NOMO-1 treated with dmso at 0.1 percent for 144 hours (cell line): ENCODE results near the gene MYO9B.

Experiments used
- DNase-seq: peaks from one replicate; lab custom pipeline; 2025; ENCODE audit not compliant: unreplicated experiment; lab: John Stamatoyannopoulos, UW

Gene MYO9B

DNA sequence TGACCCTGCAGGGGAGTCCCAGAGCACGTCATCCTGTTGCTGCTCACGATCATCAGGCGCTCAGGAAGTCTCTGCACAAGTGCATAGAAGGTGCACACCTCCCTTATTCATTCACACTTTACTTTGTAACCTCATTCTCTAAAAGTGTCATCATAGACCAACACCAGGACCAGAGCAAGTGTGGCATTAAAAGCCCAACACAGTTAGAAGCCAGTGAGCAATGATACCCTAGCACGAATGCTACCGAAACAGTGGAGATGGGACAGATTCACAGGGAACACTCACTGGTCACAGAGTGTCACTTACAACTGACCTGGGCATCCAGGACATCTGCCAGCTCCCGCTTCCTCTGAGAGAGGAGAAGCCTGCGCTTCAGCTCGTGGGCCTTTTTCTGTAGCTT is 17.3 kb upstream of the MYO9B start:
- DNase-seq, result no peak

DNA sequence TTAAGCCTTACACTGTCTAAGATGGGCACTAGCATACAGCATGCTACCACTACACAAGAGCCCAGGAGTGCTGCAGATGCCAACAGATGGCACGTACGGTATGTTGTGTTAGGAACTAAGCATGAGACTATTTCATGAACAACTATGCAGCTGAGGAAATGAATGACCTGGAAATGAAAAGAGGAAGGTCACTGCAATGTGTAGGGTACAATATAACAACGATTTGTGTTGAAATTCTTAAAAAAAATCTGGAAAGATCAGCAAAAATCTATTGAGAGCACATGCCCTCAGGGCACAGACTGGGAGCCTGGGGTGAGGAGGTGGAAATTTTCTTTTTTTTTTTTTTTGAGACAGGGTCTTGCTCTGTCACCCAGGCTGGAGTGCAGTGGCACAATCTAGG is 14.8 kb upstream of the MYO9B start:
- DNase-seq, result no peak

- DNase-seq, result no peak
Observed at GRCh38 chr19:17061205-17061604, 14.4 kb upstream of the MYO9B start.

- DNase-seq, result no peak
Observed at GRCh38 chr19:17061691-17062090, 13.9 kb upstream of the MYO9B start.

DNA sequence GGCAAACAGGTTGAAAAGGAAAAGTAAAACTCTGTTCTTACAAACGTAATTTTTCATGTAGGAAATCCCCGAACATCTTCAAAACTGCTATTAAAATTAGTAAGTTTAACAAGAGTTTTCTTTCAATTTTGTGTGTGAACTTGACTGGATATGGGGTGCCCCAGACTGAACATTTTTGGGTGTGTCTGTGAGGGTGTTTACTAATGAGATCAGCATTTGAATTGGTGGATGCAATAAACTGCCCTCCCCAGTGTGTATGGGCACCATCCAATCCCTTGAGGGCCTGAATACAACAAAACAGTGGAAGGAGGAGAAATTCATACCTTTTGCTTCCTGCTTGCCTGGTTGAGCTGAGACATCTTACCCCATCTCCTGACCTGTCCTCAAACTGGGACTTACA is 12.1 kb upstream of the MYO9B start:
- no peak for DNase-seq

GRCh38 chr19:17069193-17069592 is 6.4 kb upstream of the MYO9B start:
- no peak for DNase-seq

DNA sequence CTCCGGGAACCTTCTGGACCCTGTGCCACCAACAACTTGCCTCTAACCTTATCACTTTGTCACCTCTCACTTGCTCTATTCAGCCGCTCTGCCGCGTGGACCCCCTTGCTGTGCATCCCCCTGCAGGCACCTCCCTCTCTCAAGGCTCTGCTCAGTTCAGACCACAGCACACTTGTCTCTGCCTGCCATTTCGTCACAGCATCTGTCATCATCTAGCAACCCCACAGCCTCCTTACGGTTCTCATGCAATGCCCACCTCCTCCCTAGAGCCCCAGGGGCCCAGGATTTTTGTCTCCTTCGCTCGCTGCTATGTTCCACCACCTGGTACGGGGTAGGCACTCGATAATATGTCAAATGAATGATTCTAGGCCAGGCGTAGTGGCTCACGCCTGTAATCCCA is 5.2 kb upstream of the MYO9B start:
- DNase-seq, result no peak

DNA sequence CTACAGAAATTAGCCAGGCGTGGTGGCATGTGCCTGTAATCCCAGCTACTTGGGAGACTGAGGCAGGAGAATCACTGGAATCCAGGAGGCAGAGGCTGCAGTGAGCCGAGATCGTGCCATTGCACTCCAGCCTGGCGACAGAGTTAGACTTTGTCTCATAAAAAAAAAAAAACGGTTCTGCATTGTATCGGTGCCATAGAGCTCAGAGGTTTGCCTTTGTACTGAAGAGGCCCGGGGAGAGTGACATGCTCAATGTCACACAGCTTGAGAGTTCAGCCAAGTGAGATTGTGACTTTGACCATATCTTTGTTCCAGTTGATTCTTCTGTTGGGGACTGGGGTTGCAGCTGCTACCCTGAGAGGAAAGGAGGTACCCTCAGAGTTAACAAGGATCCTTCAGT is 4.7 kb upstream of the MYO9B start:
- DNase-seq, result no peak

GRCh38 chr19:17073869-17074633 is 1.5 kb upstream of the MYO9B start:
- DNase-seq, result no peak

GRCh38 chr19:17074634-17075034 is 943 bp upstream of the MYO9B start:
- no peak for DNase-seq

GRCh38 chr19:17075864-17076542 is 426 bp downstream of the MYO9B start:
- DNase-seq, result peak; percentile 35

DNA sequence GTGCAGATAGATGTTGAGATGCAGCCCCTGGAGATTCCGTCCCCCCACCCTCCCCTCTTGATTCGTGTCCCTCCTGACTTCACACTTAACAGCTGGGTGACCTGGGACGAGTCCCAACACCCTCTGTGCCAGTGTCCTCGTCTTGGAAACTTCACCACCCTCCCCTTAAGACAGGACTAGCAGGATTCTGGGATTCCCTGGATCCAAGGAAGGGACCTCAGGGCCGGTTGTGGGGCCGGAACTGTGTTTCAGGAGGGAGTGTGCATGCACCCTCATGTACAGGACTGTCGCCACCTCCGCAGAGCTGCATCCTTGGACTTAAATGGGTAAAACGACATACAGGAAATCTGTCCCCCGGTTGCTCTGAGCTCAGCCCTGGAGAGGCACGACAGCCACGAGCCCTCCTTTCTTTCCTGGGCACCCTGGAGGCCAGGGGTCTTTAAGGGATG is 990 bp downstream of the MYO9B start:
- DNase-seq, result no peak

- no peak for DNase-seq
Observed at GRCh38 chr19:17077447-17078028, 2.0 kb downstream of the MYO9B start.

DNA sequence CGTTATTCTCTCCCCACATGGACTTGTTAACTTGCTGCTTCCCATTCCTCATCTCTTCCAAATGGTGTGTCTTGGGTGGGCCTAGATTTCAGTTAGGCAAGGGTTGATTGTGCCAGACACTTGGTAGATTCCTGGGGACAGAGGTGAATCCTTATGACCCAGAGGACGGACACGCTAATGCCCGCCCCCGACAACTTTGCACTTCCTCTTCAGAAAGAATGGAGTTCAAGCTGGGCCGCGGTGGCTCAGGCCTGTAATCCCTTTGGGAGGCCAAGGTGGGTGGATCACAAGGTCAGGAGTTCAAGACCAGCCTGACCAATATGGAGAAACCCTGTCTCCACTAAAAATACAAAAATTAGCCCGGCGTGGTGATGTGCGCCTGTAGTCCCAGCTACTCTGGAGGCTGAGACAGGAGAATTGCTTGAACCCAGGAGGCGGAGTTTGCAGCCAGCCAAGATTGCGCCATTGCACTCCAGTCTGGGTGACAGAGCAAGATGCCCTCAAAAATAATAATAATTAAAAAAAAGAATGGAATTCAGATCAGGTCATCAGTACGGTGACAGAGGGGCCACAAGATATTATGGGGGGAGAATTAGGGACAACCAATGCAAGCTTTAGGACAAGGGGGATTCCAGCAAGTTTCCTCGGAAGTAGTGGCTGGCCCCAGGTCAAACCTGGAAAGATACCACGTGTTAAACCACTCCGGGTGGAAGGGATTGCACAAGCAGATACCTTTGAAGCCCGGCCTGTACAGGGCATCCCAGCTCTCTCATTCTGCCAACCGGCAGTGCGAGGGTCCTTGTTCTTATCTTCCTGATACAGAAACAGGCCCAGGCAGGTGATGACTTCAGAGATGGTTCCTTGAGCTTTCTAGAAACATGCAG is 2.7 kb downstream of the MYO9B start:
- no peak for DNase-seq

GRCh38 chr19:17078920-17079709 is 3.5 kb downstream of the MYO9B start:
- no peak for DNase-seq

DNA sequence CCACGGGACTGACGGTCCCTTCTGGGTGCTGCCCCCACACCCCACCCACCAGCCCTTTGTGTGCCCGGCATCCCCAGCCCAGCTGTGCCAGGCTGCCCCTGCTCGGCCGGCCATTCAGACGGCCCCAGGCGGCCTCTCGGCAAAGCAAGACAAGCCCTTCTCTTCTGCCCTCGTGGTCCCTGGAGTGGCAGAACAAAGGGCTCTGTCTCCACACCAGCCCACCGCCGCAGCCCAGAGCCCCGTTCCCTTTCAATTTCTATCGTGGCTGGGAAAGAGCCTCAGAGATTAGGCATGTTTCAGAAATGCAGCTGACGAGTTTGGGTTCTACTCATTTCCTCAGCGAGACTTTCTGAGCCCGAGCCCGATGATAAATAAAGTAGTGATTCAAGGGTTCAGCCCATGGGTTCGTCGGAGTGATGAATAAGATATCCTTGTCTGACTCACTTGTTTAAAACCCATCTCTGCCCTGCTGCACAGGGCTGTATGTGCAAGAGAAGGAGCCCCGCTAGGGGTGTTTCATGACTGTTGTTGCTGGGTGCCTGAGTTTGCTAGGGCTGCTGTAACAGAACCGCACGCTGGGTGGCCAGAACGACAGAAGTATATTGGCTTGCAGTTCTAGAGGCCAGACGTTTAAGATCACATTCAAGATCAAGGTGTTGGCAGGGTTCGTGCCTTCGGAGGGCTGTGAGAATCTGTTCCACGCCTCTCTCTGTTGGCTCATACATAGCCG is 4.3 kb downstream of the MYO9B start:
- no peak for DNase-seq

DNA sequence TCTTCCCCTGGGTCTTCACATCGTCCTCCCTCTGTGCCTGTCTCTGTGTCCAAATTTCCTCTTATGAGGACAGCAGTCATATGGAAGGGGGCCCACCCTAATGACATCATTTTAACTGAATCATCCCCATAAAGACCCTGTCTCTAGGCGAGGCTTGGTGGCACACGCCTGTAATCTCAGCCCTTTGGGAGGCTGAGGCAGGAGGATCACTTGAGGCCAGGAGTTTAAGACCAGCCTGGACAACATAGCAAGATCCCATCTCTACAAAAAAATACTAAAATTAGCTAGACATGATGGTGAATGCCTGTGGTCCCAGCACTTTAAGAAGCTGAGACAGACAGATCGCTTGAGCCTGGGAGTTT is 4.8 kb downstream of the MYO9B start:
- no peak for DNase-seq

DNA sequence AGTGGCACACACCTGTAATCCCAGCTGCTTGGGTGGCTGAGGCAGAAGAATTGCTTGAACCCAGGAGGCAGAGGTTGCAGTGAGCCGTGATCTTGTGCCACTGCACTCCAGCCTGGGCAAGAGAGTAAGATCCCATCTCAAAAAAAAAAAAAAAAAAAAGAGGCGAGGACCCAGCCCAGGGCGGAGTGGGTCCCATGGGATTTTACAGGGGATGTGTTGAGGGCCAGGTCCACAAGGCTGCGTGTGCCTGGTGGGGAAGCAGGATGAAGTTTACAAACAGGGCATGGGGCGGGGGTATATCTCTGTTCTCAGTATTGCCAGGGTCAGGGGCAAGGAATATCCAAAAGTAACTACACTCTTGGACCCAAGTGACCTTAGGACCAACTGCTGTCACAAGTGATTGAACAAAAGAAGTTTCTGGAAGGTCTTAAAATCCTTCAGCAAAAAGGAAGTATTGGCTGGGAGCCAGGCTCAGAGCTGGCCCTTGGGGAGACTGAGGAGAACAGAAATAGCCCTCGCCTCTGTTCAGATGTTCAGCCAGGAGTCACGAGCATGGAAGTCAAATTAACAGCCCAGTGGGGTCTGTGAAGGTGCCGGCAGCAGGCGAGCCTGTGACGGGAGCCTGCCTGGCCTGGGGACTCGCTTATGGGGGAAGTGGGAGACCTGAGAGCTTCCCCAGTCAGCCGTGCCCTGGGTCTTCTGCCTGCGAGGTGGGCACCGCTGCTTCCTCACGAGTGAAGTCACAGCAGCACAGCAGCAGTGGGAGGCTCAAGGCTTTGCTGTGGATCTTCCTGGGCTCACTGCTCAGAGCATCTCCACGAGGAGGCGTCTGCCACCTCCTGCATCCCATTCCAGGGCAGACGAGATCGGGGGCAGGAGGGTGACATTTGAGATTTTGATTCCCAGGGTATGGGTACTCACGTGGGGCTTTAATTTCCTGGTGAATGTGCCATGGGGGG is 6.4 kb downstream of the MYO9B start:
- DNase-seq, result no peak

GRCh38 chr19:17086120-17086519 is 10.5 kb downstream of the MYO9B start:
- no peak for DNase-seq
